HepG2 (cell line): ENCODE measurements around the gene GLT1D1. TPM values are rescaled to one million over a fixed set of nuclear protein-coding genes. Genes with fewer than 3 reads are reported as not detected.

Experiments
- AGO2 ChIP-seq: fragments of 200-400 bp; formaldehyde crosslinking; optimal IDR thresholded peaks from 2 replicates; pipeline ENCODE3; 2017; ENCODE audit warnings: mild to moderate bottlenecking, low read depth, low read length, moderate library complexity
- CREBL2 ChIP-seq: sonication (generic); formaldehyde crosslinking; IDR thresholded peaks from 2 replicates; pipeline ENCODE4 v1.8.1; 2023; ENCODE audit warnings: missing genetic modification reagents, mild to moderate bottlenecking, borderline replicate concordance
- E2F5 ChIP-seq: sonication (generic); formaldehyde crosslinking; conservative IDR thresholded peaks from 2 replicates; pipeline ENCODE4 v1.4.0; 2020; ENCODE audit warnings: missing genetic modification reagents
- HNF4A ChIP-seq: sonication (generic); formaldehyde crosslinking; IDR thresholded peaks from 2 replicates; pipeline ENCODE4 v1.4.0; 2020; ENCODE audit warnings: missing genetic modification reagents
- MED1 ChIP-seq: sonication (generic); formaldehyde crosslinking; IDR thresholded peaks from 2 replicates; pipeline ENCODE4 v1.4.0; 2020; ENCODE audit warnings: missing genetic modification reagents
- MTF2 ChIP-seq: sonication (generic); formaldehyde crosslinking; IDR thresholded peaks from 2 replicates; pipeline ENCODE4 v1.5.0; 2020; ENCODE audit warnings: missing genetic modification reagents, borderline replicate concordance
- NCOA2 ChIP-seq: sonication (generic); formaldehyde crosslinking; IDR thresholded peaks from 2 replicates; pipeline ENCODE4 v1.8.0; 2022; ENCODE audit warnings: inconsistent platforms
- NFIB ChIP-seq: sonication (generic); formaldehyde crosslinking; IDR thresholded peaks from 2 replicates; pipeline ENCODE4 v1.9.0; 2021; ENCODE audit warnings: missing genetic modification reagents, mild to moderate bottlenecking, borderline replicate concordance
- PHF5A ChIP-seq: IDR thresholded peaks from one replicate; pipeline ENCODE4 v1.6.1; 2018; ENCODE audit warnings: low read depth, missing genetic modification reagents; ENCODE audit not compliant: unreplicated experiment
- RAD51 ChIP-seq: fragments of 450-650 bp; IDR thresholded peaks from 2 replicates; pipeline ENCODE4 v1.6.1; 2016; ENCODE audit warnings: borderline replicate concordance
- TBL1XR1 ChIP-seq: fragments of 150-350 bp; IDR thresholded peaks from 2 replicates; pipeline ENCODE4 v1.6.1; 2014; ENCODE audit warnings: borderline replicate concordance, low read length; ENCODE audit not compliant: partially characterized antibody
- ZBTB2 ChIP-seq: sonication (generic); formaldehyde crosslinking; IDR thresholded peaks from 2 replicates; pipeline ENCODE4 v1.8.0; 2022; ENCODE audit warnings: low read depth, missing genetic modification reagents
- ZNF101 ChIP-seq: sonication (generic); formaldehyde crosslinking; IDR thresholded peaks from 2 replicates; pipeline ENCODE4 v1.4.0; 2020; ENCODE audit warnings: mild to moderate bottlenecking, low read depth, missing genetic modification reagents, borderline replicate concordance
- ZNF225 ChIP-seq: sonication (generic); formaldehyde crosslinking; IDR thresholded peaks from 2 replicates; pipeline ENCODE4 v1.4.0; 2020; ENCODE audit warnings: mild to moderate bottlenecking, missing genetic modification reagents
- ZNF280B ChIP-seq: sonication (generic); formaldehyde crosslinking; IDR thresholded peaks from 2 replicates; pipeline ENCODE4 v1.5.0; 2020; ENCODE audit warnings: missing genetic modification reagents, mild to moderate bottlenecking, borderline replicate concordance
- ZNF3 ChIP-seq: IDR thresholded peaks from 2 replicates; pipeline ENCODE4 v1.7.0; 2017; ENCODE audit warnings: inconsistent platforms
- ZNF30 ChIP-seq: sonication (generic); formaldehyde crosslinking; IDR thresholded peaks from 2 replicates; pipeline ENCODE4 v1.5.0; 2020; ENCODE audit warnings: mild to moderate bottlenecking, missing genetic modification reagents
- ZNF512B ChIP-seq: sonication (generic); formaldehyde crosslinking; IDR thresholded peaks from 2 replicates; pipeline ENCODE4 v1.5.1; 2020; ENCODE audit warnings: missing genetic modification reagents, mild to moderate bottlenecking, borderline replicate concordance
- ZNF589 ChIP-seq: sonication (generic); formaldehyde crosslinking; conservative IDR thresholded peaks from 2 replicates; pipeline ENCODE4 v1.8.0; 2022; ENCODE audit warnings: mild to moderate bottlenecking, moderate library complexity, missing genetic modification reagents
- ZSCAN31 ChIP-seq: sonication (generic); formaldehyde crosslinking; IDR thresholded peaks from 2 replicates; pipeline ENCODE4 v1.5.0; 2020; ENCODE audit warnings: low read depth, mild to moderate bottlenecking, missing genetic modification reagents
- ZXDC ChIP-seq: sonication (generic); formaldehyde crosslinking; IDR thresholded peaks from 2 replicates; pipeline ENCODE4 v1.5.0; 2020; ENCODE audit warnings: mild to moderate bottlenecking, missing genetic modification reagents
- polyA plus RNA-seq, 8 experiments: library from polyadenylated mRNA; depleted of rRNA in 3 of 8; stranded (reverse) in 7 of 8; unstranded in 1 of 8; fragments of >200 nt; fragmentation: Illumina TruSeq in 4 of 8; extraction: Trizol in 4 of 8; gene quantifications; 2 replicates each; pipeline versions ENCODE4 v1.2.1 to v1.2.3, GENCODE V29; 2011 to 2016; ENCODE audit warnings: low read depth in 4 of 8, missing spikeins in 1 of 8, mixed read lengths in 1 of 8; ENCODE audit not compliant: insufficient read depth in 1 of 8
- total RNA-seq, 5 experiments: library from RNA; depleted of rRNA; stranded (reverse); fragments of >200 nt; fragmentation: Illumina TruSeq; extraction: Trizol; gene quantifications; 2 replicates each; pipeline ENCODE4 v1.2.3, GENCODE V29; 2016; ENCODE audit warnings: low read depth in 1 of 5

The GLT1D1 gene
- total and polyA plus RNA-seq, 2 of the 13 experiments (the other 11 are each of a cell fraction or from before 2014, with no cell fraction given): 0.09 to 0.17 TPM

- TF ChIP-seq ZNF280B: no peak
- no peak for TF ChIP-seq NFIB (CRISPR knock-in tag)
- no peak for TF ChIP-seq RAD51
- TF ChIP-seq ZBTB2 (CRISPR knock-in tag): no peak
- TF ChIP-seq AGO2: no peak
- TF ChIP-seq HNF4A (CRISPR knock-in tag): peak; percentile 84
- no peak for TF ChIP-seq E2F5 (CRISPR knock-in tag)
- TF ChIP-seq MTF2 (CRISPR knock-in tag): no peak
- no peak; the same call in 1 of the 2 replicates for TF ChIP-seq CREBL2 (CRISPR knock-in tag)
- TF ChIP-seq MED1 (CRISPR knock-in tag): peak; percentile 83
- TF ChIP-seq TBL1XR1: no peak
- TF ChIP-seq ZXDC (CRISPR knock-in tag): no peak
- no peak for TF ChIP-seq ZSCAN31 (CRISPR knock-in tag)
- peak; percentile 89 for TF ChIP-seq ZNF225
- TF ChIP-seq ZNF512B (CRISPR knock-in tag): no peak; the same call in 1 of the 2 replicates
- TF ChIP-seq ZNF589: 0 out of 2 replicates have a peak, but pooled peaks have one; percentile 63
- no peak for TF ChIP-seq PHF5A (CRISPR knock-in tag)
- TF ChIP-seq ZNF101 (CRISPR knock-in tag): no peak
- no peak for TF ChIP-seq ZNF30 (CRISPR knock-in tag)
- peak; percentile 71 for TF ChIP-seq NCOA2 (CRISPR knock-in tag)
- no peak for TF ChIP-seq ZNF3 (CRISPR knock-in tag)
These were observed 51.8 kb downstream of the GLT1D1 start (continued) for GRCh38 chr12:128905003-128905544.
